ENCODE measurements around the gene SERPINB11. TPM values are rescaled to one million over a fixed set of nuclear protein-coding genes. Genes with fewer than 3 reads are reported as not detected.
"Not testable (repeated sequence)": the region's sequence is repeated elsewhere in the genome, so short reads cannot be mapped to it uniquely, and the experiment has no call there.

The SERPINB11 gene
- not detected for polyA plus RNA-seq (ENCODE audit: low read depth in 6 of 6)

DNA sequence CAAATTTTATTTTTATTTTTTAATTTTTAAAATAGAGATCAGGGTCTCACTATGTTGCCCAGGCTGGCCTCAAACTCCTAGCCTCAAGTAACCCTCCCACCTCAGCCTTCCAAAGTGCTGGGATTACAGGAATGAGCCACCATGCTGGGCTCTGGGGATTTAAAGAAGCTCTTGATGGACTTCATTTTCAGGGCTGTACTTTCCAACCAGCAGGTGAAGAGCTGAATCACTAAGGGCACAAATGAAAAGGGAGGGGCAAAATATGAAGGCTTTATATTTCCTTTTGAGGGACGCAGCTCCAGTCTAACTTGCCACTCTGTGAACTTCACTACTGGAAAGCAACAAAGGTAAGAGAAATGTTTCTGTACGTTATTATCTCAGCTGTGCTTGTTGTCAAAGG, at the start of gene SERPINB11:
Gene SERPINB11, plus strand, starts transcription at position 301 of the 400 bp plus-strand sequence. CDS start 7,234 bp downstream, outside the sequence.
- H3K4me3 Mint-ChIP-seq = no peak within 1 kb of the TSS
- peaks cover 0 to 6% (median 0%) of the 10 kb centered on the region in 3 donors for H3K27me3 Mint-ChIP-seq
- no peaks in the 10 kb centered on the region for H3K4me1 Mint-ChIP-seq
- no peaks in the 10 kb centered on the region for H3K36me3 Mint-ChIP-seq
- ATAC-seq (ENCODE audit: low read depth in 2 of 2) (no peak), DNase-seq (no peak)
- H3K27ac Mint-ChIP-seq = no peak within 1 kb of the TSS
- peaks cover 0 to 9% (median 0%) of the 10 kb centered on the region in 7 donors for H3K9me3 Mint-ChIP-seq

DNA sequence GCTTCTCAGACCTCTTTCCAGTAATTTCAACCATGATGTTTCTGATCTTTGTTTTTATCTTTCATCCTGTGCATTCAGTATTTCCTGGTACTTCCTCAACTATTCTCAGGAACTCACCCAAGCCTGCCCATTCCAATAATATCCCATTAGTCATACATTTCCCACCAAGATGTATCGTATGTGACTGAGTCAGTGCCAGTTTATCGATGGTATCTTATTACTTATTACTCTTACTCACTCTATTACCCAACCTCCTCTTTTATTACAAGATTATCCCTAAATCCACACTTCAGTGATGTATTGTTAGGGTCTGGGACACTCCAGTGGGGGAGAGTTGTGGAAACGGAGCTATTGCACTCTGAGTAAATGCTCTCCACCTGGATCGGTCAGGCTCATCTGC, 43.8 kb upstream of the SERPINB11 start:
- H3K27me3 Mint-ChIP-seq; H3K4me3 Mint-ChIP-seq; H3K4me1 Mint-ChIP-seq; H3K27ac Mint-ChIP-seq; H3K9me3 Mint-ChIP-seq; H3K36me3 Mint-ChIP-seq; DNase-seq; ATAC-seq (ENCODE audit: low read depth in 2 of 2): not testable (repeated sequence)

GRCh38 chr18:63661750-63662149, 41.0 kb upstream of the SERPINB11 start, which contains the start of gene SERPINB3:
Gene SERPINB3, minus strand, starts transcription at chr18:63661893. Its CDS starts 677 bp downstream, at chr18:63661216.
- H3K27me3 Mint-ChIP-seq; DNase-seq; H3K4me3 Mint-ChIP-seq; ATAC-seq (ENCODE audit: low read depth in 2 of 2); H3K27ac Mint-ChIP-seq; H3K4me1 Mint-ChIP-seq; H3K36me3 Mint-ChIP-seq: not testable (repeated sequence)
- H3K9me3 Mint-ChIP-seq = peaks cover 5 to 18% (median 8%) of the 10 kb centered on the region in 7 donors

DNA sequence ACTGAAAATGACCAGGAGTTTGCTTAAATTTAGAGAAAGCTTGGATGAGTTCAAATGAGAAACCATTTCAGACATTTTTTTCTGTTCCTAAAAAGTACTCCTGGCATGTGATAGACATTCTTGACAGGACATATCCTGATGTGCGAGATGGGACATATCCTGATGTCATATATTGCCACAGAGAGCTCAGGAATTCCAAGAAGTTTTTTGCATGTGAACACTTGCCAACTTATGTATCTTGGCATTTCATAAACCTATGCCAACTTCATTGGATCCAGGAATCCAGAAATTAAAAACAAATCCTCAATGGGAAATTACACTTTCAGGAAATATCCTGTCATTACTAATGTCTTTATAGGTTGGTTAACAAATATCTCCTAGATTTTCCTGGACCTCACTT, 38.2 kb upstream of the SERPINB11 start:
- peaks cover 7 to 26% (median 10%) of the 10 kb centered on the region in 7 donors for H3K9me3 Mint-ChIP-seq
- no peaks in the 10 kb centered on the region for H3K36me3 Mint-ChIP-seq
- H3K27me3 Mint-ChIP-seq = peaks cover 0 to 3% (median 0%) of the 10 kb centered on the region in 3 donors
- no peak overlapping the region for H3K4me3 Mint-ChIP-seq
- ATAC-seq (ENCODE audit: low read depth in 2 of 2) (no peak), DNase-seq (no peak)
- H3K27ac Mint-ChIP-seq = no peak overlapping the region
- no peaks in the 10 kb centered on the region for H3K4me1 Mint-ChIP-seq

GRCh38 chr18:63676526-63677323, 26.0 kb upstream of the SERPINB11 start:
- Mint-ChIP-seq H3K4me3 (no peak overlapping the region), H3K27me3 (peaks cover 0 to 15% (median 9%) of the 10 kb centered on the region in 3 donors), H3K36me3 (no peaks in the 10 kb centered on the region), H3K9me3 (peaks cover 0 to 2% (median 0%) of the 10 kb centered on the region in 7 donors), H3K4me1 (no peaks in the 10 kb centered on the region), H3K27ac (no peak overlapping the region)
- ATAC-seq (ENCODE audit: low read depth in 2 of 2) (no peak), DNase-seq (no peak)

DNA sequence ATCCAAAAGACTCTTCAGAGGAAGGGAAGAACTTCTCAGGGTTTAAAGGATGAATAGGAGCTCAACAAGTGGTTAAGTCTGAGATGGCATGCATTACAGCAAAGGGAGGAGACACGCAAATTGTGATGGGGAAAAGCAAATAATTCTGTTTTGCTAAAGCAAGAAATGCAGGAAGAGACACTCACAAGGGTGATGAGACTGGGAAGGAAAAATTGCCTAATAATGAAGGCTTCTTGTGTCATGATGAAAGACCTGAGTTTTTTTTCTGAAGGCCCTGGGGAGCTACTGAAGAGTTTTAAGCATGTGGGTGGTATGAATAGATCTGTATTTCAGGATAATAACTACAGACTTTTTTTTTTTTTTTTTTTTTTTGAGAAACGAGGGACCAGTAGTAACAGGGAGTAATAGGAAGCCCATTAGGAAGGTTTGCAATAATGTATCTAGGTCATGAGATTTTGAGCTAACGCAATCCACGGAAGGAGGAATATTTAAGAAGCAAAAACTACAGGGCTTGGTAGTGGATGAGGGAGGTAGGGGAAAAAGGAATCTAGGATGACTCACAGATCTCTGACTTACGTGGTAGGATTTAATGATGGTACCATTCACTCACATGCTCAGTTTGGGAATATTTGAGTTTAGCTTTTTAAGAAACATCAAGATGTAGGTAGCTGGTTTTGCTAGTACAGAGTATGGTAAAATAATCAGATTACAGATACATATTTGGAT, 25.1 kb upstream of the SERPINB11 start:
- peaks cover 0 to 17% (median 9%) of the 10 kb centered on the region in 3 donors for H3K27me3 Mint-ChIP-seq
- ATAC-seq (ENCODE audit: low read depth in 2 of 2) = no peak
- no peak for DNase-seq
- no peaks in the 10 kb centered on the region for H3K4me1 Mint-ChIP-seq
- no peak overlapping the region for H3K4me3 Mint-ChIP-seq
- H3K27ac Mint-ChIP-seq = no peak overlapping the region
- no peaks in the 10 kb centered on the region for H3K9me3 Mint-ChIP-seq
- no peaks in the 10 kb centered on the region for H3K36me3 Mint-ChIP-seq

DNA sequence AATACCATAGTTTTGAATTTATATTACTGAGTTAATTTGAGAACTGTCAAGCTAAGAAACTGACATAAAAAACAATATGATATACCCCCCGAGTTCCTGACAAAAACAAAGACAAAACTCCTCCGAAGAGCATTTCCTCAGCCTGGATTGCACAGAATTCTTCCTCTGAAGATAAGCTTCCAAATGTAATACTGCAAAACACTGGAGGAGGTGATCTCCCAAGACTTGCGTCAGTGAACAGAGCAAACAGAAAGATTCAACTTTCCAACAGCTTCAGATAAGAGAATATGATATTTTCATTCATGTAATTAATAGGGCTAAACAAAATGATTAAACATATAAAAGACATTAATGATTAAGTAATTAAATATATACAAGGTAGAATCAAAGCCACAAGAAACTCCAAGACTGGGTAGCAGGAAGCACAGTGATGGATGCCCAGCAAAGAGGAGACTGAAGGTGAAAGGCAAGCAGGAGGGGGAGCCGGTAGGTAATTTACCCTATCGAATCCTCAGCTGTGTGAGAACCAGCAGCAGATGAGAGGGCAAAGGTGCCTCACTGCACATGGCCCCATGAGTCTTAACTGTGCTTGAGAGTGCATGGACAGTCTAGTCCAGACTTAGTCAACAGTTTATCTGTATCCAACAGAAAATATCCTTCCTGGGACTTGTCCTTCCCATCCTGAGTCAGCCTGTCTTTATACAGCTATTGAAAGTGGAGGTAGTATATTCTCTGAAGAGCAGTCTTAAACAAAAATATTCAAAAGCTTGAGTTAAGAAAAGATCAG, 22.7 kb upstream of the SERPINB11 start:
- Mint-ChIP-seq H3K4me3 (no peak overlapping the region), H3K4me1 (no peaks in the 10 kb centered on the region), H3K36me3 (no peaks in the 10 kb centered on the region), H3K9me3 (peaks cover 0 to 4% (median 0%) of the 10 kb centered on the region in 7 donors), H3K27ac (no peak overlapping the region), H3K27me3 (peaks cover 10 to 24% (median 21%) of the 10 kb centered on the region in 3 donors)
- DNase-seq (no peak), ATAC-seq (ENCODE audit: low read depth in 2 of 2) (no peak)

DNA sequence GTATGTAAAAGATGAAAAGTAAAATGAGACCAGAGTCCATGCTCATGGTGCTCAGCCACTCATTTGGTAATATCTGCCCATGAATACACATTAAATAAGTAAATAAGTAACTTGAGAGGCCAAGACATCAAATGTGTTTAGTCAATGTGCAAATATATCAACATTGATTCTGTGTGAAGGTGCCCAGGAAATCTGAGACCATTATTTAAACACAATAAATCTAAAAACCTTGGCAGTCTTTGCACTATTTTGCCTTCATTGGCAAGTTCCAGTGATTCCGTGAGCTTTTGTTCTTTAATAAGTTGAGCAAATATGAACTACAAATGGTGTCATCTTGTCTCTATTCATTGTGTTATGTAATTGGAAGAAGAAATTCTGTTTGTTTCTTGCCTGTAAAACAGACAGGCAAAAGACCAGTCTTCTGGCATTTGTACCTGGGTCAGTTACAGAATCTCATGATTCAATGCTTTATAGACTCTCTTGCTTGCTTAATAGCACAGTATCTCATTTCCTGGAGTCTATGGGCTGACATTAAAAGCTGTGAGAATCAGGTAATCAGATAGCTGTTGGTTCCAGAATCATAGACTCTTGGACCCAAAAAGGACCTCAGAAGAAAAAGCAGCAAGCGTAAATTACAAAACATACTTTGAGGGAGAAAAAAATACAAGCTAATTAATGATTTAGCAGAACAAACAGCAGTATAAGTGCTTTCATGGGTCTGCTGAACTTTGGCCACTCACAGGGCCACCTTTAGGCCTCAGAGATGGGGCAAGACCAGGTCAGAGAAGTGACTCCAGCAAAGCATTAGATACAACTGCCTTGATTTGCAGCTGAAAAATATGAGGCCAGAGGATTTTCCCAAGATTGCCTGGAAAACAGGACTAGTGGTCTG, 21.1 kb upstream of the SERPINB11 start:
- Mint-ChIP-seq H3K9me3 (peaks cover 0 to 4% (median 0%) of the 10 kb centered on the region in 7 donors), H3K36me3 (no peaks in the 10 kb centered on the region), H3K4me3 (no peak overlapping the region), H3K27me3 (peaks cover 10 to 32% (median 23%) of the 10 kb centered on the region in 3 donors), H3K27ac (no peak overlapping the region), H3K4me1 (no peaks in the 10 kb centered on the region)
- no peak for DNase-seq
- no peak for ATAC-seq (ENCODE audit: low read depth in 2 of 2)

DNA sequence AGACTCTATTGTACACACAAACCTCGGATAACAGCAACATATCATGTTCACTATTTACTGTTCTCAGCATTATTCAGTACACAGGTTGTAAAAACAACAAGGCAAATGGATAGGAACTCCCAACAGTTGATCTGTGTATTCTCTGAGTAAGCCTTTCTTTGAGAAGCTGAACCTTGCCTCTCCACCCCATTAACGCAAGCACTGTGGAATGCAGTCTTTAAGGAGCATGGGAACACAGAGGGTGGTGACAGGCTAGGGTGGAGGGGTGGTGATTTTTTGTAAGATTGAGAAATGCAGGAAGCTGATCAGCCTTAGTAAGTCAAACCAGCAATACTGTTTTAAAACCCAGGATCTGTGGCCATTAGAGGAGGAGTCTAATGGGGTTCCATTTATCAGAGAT, 19.6 kb upstream of the SERPINB11 start:
- H3K36me3 Mint-ChIP-seq = no peaks in the 10 kb centered on the region
- DNase-seq (no peak), ATAC-seq (ENCODE audit: low read depth in 2 of 2) (no peak)
- no peaks in the 10 kb centered on the region for H3K4me1 Mint-ChIP-seq
- H3K27me3 Mint-ChIP-seq = peaks cover 10 to 20% (median 19%) of the 10 kb centered on the region in 3 donors
- peaks cover 0 to 4% (median 0%) of the 10 kb centered on the region in 7 donors for H3K9me3 Mint-ChIP-seq
- no peak overlapping the region for H3K4me3 Mint-ChIP-seq
- no peak overlapping the region for H3K27ac Mint-ChIP-seq

- Mint-ChIP-seq H3K36me3 (no peaks in the 10 kb centered on the region), H3K27me3 (peaks cover 10 to 19% (median 17%) of the 10 kb centered on the region in 3 donors), H3K4me1 (no peaks in the 10 kb centered on the region), H3K4me3 (no peak overlapping the region), H3K27ac (no peak overlapping the region), H3K9me3 (peaks cover 0 to 4% (median 0%) of the 10 kb centered on the region in 7 donors)
- DNase-seq (no peak), ATAC-seq (ENCODE audit: low read depth in 2 of 2) (no peak)
These were observed 18.9 kb upstream of the SERPINB11 start for GRCh38 chr18:63683890-63684289.

- DNase-seq = no peak
- no peak overlapping the region for H3K27ac Mint-ChIP-seq
- no peak for ATAC-seq (ENCODE audit: low read depth in 2 of 2)
- peaks cover 10 to 19% (median 17%) of the 10 kb centered on the region in 3 donors for H3K27me3 Mint-ChIP-seq
- H3K4me3 Mint-ChIP-seq = no peak overlapping the region
- no peaks in the 10 kb centered on the region for H3K36me3 Mint-ChIP-seq
- H3K4me1 Mint-ChIP-seq = no peaks in the 10 kb centered on the region
- H3K9me3 Mint-ChIP-seq = peaks cover 0 to 8% (median 2%) of the 10 kb centered on the region in 7 donors
These were observed 18.0 kb upstream of the SERPINB11 start for GRCh38 chr18:63684718-63685117.

GRCh38 chr18:63686871-63687270, 15.9 kb upstream of the SERPINB11 start:
- no peak for ATAC-seq (ENCODE audit: low read depth in 2 of 2)
- Mint-ChIP-seq H3K9me3 (peaks cover 2 to 23% (median 7%) of the 10 kb centered on the region in 7 donors), H3K4me3 (no peak overlapping the region), H3K27ac (no peak overlapping the region), H3K4me1 (no peaks in the 10 kb centered on the region), H3K27me3 (peaks cover 10 to 17% (median 14%) of the 10 kb centered on the region in 3 donors), H3K36me3 (peaks cover 0 to 5% of the 10 kb centered on the region in 2 donors)
- DNase-seq = no peak

Measured in naive B cell (primary cell).